HG03378 (cell line): ENCODE data around the gene MAP3K4.
"Not testable (repeated sequence)": the region's sequence is repeated elsewhere in the genome, so short reads cannot be mapped to it uniquely, and the experiment has no call there.

Experiments
- ATAC-seq: cut with Tn5 transposase; IDR thresholded peaks from one replicate; pipeline ENCODE4 v1.9.1; 2021; ENCODE audit warnings: mild to moderate bottlenecking, moderate library complexity; ENCODE audit not compliant: unreplicated experiment

The MAP3K4 gene

DNA sequence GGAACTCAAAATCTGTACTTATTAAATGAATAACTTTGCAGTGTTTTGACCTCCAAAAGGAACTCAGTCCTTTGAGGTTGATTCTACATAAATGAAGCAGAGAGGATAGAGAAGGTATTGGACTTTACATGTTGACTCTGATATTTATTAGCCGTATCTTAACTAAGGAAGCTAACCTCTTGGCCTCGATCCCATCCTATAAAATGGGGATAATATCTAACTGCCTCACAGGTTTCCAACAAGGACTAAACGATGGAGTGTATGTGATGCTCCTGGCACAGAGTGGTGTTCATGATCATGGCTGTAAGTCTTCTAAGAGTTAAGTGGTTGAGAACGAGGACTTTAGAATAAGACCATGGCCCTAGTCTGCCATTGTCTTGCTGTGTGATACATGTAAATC lies 24.2 kb upstream of the MAP3K4 start:
- no peak for ATAC-seq

- no peak for ATAC-seq
Measured at GRCh38 chr6:160967833-160968232, 23.7 kb upstream of the MAP3K4 start.

DNA sequence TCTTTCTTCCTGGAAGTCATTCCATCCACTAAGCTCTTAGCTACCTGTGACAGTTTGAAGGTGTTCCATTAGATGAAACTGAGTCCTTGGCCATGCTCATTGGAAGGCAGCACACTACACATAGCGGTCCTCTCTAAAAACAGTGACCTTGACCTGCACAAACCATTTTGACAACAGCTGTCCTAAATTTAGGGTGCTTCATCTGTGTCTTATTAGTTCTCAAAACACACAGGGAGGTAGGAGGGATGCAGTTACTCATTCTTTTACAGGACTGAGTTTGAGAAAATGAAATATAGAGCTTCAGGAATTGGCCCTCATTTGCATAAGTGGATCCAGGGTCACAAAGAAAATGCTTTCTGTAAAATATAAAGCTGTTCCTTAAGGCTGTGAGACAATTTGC lies 20.4 kb upstream of the MAP3K4 start:
- ATAC-seq, result no peak

GRCh38 chr6:160972111-160972510 lies 19.5 kb upstream of the MAP3K4 start:
- peak; percentile 69 for ATAC-seq

DNA sequence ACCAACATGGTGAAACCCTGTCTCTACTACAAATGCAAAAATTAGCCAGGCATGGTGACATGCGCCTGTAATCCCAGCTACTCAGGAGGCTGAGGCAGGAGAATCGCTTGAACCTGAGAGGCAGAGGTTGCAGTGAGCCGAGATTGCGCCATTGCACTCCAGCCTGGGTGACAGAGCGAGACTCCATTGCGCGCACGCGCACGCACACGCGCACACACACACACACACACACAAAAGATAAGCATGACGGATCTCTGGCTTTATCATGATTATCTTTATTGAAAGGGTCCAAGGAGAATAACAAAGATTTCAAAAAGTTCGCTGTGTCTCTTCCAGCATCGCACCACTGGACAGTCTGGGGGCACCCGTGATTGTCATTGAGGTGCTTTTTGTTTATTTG lies 19.0 kb upstream of the MAP3K4 start:
- ATAC-seq, result not testable (repeated sequence)

DNA sequence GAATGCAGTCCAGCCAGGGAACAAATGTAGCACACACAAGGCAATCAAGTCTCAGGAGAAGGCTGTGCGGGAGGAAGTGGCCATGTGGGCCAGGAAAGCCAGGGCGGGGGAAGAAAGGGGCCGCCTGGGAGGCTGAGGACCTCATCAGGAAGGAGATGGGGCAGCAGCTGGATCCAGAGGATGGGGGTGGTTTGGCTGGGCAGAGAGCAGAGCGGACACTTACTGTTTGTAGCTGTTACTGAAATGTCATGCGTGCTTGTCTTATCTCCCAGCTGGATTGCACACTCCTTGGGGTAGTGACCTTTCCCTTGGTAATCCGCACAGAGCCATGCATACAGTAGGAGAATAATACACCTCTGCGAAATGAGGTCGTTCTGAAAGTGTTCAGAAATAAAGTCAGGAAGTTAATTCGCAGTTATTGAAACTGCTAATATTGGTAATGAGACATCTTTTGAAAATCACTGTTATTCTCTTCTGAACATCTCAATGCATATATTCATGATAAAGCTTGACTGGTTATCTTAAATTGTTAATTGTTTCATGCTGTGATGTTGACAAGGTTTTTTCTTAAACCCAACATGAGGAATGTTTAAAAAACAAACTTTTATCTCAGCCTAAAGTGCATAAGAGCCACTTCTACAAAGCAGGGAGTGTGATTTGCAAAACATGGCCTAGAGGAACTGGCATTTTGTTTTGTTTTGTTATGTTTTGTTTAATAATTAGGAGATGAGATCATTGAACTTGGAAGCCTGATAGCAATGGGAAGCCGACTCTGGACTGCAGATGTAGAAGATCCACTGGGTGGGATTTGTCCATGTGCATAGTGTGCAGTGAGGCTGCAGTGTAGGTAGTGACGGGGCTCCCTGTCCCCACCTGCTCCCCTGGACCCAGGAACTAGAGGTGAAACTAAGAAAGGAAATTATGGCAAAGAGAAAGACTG lies 18.0 kb upstream of the MAP3K4 start:
- no peak for ATAC-seq

DNA sequence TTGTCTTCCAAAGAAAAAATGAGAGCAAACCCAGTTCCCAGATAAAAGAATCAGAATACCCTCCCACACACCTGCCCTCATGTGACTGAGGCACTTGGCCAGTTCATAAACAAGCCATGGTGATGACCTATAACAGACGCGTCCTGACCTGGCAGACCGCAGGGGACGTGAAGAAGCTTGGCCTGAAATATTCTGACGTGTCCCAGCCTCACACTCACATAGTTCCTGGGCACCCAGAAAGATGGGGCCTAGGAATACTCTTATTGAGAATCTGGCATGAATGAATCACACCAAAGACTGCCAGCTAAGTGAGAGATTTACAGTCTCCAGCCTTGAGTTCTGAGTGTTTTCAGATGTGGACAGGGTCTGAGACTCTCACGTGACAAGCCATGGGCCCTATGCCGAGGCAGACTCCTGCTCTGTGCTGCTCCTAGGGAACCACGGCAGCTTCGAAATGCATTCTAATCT lies 17.2 kb upstream of the MAP3K4 start:
- ATAC-seq, result no peak

DNA sequence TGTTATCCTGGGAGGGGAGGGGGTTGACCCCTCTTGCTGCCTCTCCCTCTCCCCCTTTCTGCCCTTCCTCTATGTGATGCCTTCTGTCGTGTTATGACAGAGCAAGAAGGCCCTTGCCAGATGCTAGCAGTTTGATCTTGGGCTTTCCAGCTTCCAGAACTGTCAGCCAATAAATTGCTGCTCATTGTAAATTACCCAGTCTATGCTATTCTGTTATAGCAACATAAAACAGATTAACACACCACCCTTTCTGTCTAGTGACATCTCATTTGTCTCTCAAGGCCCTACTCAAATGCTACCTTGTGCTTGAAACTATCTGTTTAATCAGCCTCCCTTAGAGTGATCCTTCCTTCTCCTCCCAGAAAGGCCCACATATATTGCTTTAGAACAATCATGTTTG lies 16.4 kb upstream of the MAP3K4 start:
- no peak for ATAC-seq

- not testable (repeated sequence) for ATAC-seq
Measured at GRCh38 chr6:160975961-160976360, 15.6 kb upstream of the MAP3K4 start.

DNA sequence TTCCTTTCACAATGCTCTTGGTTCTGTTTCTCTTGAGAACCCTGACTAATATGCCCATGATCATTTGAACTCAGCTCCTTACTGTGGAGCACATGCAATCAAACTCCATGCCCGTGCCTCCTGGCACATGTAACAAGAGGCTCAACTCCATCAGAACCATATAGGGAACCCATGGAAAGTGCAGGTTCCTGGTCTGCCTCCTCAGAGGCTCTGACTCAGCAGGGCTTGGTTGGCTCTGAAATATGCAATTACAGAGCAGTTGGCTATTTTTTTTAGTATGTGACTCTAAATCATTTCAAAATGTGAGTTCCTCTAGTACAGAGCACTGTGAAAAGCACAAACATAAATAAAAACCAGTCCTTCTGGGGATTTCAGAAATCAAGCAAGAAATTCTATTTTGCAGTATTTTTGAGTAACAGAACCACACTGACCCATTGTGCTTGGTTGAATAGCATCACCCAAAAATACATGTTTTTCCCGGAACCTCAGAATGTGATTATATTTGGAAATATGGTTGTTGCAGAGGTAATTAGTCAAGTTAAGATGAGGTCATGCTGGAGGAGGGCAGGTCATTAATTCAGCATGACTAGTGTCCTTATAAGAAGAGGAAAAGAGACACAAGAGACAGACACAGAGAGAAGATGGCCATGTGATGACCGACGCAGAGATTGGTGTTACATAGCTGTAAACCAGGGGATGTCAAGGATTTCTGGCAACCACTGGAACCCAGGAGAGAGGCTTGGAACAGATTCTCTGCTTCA lies 13.2 kb upstream of the MAP3K4 start:
- ATAC-seq, result no peak

DNA sequence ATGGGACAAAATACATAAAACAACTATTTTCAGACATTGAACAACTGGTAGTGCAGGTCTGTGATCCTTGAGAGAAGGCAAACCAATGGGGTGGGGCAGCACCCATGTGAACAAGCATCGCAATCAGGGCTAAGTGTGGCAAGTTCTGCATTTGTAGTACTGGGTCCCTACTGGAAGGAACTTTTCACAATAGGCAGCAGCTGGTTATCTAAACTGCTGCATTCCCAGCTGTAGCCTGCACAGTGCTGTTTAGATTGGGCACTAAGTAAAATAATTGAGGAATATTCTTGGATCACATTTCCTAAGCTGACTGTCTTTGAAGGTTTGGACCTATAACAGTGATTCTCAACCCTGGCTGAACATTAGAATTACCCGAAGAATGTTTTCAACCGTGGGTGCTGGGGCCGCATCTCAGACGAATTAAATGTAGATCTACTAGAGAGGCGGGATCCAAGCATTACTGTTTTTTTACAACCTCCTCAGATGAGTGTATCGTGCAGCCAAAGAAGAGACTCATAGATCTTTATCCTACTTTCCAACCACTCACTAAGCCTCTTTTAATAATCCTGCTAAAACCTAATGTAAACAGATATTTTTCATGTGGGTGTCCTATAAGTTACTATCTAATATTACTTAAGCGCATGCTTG lies 12.4 kb upstream of the MAP3K4 start:
- ATAC-seq, result no peak

- not testable (repeated sequence) for ATAC-seq
Measured at GRCh38 chr6:160983377-160983948, 8.1 kb upstream of the MAP3K4 start.

DNA sequence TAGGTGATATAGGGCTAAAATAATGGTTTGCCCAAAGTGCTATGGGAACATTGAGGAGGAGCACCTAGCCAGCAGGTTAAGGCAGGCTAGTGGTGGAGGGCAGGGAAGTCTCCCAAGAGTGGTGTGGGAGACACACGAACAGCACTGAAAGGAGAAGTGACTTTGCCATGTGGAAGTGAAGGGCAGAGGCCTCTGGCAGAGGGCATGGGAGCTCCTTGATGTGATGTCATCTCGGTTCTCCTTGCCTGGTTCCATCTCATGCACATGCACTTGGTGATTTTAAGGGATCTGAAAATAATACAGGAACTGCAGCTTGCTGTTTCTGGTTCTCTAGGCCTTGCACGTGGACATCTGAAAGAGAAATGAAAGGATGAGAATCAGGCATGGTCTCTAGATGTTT lies 4.7 kb upstream of the MAP3K4 start:
- no peak for ATAC-seq

GRCh38 chr6:160987265-160987664 lies 4.3 kb upstream of the MAP3K4 start:
- no peak for ATAC-seq

DNA sequence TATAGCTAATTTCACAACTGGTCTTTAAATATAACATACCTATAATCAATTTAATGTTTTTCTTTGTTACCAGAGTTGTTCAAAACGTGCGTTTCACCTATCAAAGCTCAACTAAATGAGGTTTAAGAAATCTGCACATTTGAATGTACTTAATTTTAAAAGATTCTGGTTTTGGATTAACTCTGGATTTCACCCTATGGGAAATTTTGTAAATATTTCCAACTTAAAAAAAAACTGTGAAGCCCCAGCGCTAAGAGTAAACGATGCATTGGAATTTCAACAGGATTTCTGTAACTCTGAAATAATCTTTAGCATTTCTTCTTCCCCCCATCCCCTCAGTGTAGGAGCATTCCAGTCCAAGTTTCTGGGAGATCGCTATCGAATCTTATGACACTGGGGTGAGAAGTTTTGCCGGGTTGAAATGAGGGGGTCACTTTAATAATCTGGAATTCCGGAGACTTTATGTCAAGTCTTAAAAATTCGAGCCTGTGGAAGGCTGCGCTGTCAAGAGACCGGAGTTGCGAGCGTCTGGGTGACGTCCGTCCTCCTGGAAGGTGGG lies 643 bp upstream of the MAP3K4 start:
- no peak for ATAC-seq

DNA sequence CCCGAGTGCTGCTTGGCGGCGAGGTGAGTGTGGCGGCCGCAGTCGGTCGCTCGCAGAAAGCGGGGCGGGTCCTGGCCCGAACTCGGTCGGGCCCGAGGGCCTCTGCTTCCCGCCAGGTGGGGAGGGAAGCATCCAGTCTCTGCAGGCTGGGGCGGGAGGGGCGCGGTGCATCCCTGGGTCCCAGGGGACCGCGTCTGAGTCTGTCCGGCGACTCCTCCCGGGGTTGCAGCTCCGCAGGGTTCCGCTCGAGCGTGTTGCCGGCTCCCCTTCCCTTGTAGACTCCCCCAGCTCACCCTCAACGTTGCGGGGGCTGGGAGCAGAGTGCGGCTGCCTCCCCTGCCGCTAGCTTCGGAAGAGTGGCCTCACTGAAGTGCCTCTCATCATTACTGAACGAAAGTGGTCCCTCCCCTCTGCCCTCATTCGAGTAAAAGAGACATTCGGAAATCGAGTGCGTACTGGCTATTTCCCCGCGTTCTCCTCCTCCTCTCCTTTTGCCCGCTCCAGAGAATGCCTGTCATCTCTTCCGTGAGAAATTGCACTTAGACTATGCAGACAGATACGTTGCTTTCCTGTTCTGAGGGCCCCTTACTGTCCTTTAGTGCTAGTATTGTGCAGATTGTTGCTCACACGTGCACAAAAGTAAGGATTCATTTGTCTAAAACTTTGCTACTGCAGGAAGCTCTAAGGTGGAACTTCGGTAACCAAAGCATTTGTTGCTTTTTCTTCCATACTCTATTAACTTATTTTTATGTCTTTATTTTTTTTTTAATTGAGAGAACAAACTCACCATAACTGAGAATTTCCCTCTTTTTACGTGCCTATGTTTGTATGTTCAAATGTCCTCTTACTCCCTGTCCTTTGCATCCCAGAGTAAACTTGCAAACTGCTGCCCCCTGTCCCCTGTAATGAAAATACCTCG lies 751 bp downstream of the MAP3K4 start:
- ATAC-seq, result peak; percentile 41

- no peak for ATAC-seq
Measured at GRCh38 chr6:160992980-160993314, 1.4 kb downstream of the MAP3K4 start.

- no peak for ATAC-seq
Measured at GRCh38 chr6:160995271-160995670, 3.7 kb downstream of the MAP3K4 start.

DNA sequence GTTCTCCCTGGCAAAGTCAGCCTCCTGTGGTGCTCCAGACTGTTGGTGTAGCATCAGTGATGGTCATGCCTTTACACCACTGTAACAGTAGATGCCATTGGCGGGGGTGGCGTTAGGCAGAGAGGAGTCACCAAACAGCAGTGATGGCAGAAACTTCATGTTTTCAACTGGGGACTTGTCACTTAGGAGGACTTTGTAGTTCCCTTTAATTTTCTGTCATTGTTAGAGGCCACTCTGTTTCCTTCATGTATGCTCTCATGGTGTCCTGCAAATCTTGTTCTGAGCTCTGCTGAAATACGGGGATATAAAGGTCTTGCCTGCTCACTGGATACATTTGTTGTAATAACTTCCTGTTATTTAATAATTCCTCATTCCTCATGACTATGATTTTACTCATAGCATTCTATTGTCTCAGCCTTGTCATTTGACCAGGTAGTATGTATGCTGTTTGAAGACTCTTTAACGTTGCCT lies 4.6 kb downstream of the MAP3K4 start:
- no peak for ATAC-seq

GRCh38 chr6:160998217-160998616 lies 6.6 kb downstream of the MAP3K4 start:
- no peak for ATAC-seq
